Measurements from ENCODE around the gene ITIH5. TPM values are rescaled to one million over a fixed set of nuclear protein-coding genes. Genes with fewer than 3 reads are reported as not detected.

ITIH5 gene
- total and polyA plus RNA-seq, 9 of the 15 experiments (the other 6 are each of a cell fraction or from before 2014, with no cell fraction given), result 0.52 to 4.5 (median 2.6) TPM

DNA sequence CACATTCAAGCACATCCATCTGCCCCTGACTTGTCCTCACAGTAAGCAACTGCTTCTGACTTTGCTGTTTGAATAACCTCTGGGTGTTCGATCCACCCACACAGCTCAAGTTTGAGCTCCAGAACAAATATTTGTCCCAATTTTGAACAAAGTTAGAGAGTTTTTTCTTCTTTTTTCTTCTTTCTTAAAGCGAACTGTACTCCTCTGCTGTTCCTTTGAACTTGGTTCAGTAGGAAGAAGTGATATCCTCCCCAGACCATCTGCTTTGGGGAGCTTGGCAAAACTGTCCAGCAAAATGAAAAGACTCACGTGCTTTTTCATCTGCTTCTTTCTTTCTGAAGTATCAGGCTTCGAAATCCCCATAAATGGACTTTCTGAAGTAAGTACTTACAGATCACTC lies 36.4 kb upstream of the ITIH5 start, which contains the start of gene ITIH2:
Gene ITIH2, plus strand, starts transcription at position 177 of the 400 bp plus-strand sequence. Its CDS starts 119 bp downstream, at position 296.
- TF ChIP-seq, protein P1, sequence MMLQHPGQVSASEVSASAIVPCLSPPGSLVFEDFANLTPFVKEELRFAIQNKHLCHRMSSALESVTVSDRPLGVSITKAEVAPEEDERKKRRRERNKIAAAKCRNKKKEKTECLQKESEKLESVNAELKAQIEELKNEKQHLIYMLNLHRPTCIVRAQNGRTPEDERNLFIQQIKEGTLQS (IDR thresholded peaks at IDR 0.05), result no peak
- TF ChIP-seq, protein P1 (CRISPR knock-in tag; conservative IDR thresholded peaks at IDR 0.05), result no peak
- TF ChIP-seq ZNF197 (CRISPR knock-in tag; IDR thresholded peaks at IDR 0.05; ENCODE audit: low read depth) (no peak), CBFB (CRISPR knock-in tag; IDR thresholded peaks at IDR 0.05) (no peak), PRPF4 (IDR thresholded peaks at IDR 0.05; ENCODE audit: insufficient read depth, low read depth, low read length, poor library complexity, severe bottlenecking) (no peak), ZNF507 (tag; conservative IDR thresholded peaks at IDR 0.05) (no peak), ZFP30 (CRISPR knock-in tag; IDR thresholded peaks at IDR 0.05; ENCODE audit: borderline replicate concordance) (no peak), MEIS2 (IDR thresholded peaks at IDR 0.05; ENCODE audit: partially characterized antibody) (no peak), PHB2 (IDR thresholded peaks at IDR 0.05; ENCODE audit: low read depth) (no peak), FOSL1 (tag; conservative IDR thresholded peaks at IDR 0.05) (no peak)
- TF ChIP-seq, protein P2, sequence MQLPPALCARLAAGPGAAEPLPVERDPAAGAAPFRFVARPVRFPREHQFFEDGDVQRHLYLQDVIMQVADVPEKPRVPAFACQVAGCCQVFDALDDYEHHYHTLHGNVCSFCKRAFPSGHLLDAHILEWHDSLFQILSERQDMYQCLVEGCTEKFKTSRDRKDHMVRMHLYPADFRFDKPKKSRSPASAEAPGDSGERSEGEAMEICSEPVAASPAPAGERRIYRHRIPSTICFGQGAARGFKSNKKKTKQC (CRISPR knock-in tag; IDR thresholded peaks at IDR 0.05), result no peak
- TF ChIP-seq, protein P3, sequence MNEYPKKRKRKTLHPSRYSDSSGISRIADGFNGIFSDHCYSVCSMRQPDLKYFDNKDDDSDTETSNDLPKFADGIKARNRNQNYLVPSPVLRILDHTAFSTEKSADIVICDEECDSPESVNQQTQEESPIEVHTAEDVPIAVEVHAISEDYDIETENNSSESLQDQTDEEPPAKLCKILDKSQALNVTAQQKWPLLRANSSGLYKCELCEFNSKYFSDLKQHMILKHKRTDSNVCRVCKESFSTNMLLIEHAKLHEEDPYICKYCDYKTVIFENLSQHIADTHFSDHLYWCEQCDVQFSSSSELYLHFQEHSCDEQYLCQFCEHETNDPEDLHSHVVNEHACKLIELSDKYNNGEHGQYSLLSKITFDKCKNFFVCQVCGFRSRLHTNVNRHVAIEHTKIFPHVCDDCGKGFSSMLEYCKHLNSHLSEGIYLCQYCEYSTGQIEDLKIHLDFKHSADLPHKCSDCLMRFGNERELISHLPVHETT (CRISPR knock-in tag; conservative IDR thresholded peaks at IDR 0.05 in 1 of 2, IDR thresholded peaks at IDR 0.05 in 1 of 2), result no peak
- TF ChIP-seq, protein P4, sequence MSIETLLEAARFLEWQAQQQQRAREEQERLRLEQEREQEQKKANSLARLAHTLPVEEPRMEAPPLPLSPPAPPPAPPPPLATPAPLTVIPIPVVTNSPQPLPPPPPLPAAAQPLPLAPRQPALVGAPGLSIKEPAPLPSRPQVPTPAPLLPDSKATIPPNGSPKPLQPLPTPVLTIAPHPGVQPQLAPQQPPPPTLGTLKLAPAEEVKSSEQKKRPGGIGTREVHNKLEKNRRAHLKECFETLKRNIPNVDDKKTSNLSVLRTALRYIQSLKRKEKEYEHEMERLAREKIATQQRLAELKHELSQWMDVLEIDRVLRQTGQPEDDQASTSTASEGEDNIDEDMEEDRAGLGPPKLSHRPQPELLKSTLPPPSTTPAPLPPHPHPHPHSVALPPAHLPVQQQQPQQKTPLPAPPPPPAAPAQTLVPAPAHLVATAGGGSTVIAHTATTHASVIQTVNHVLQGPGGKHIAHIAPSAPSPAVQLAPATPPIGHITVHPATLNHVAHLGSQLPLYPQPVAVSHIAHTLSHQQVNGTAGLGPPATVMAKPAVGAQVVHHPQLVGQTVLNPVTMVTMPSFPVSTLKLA (conservative IDR thresholded peaks at IDR 0.05), result no peak
- in situ Hi-C loops (cut with MboI), result no loop called here

More for the DNA sequence above, 36.4 kb upstream of the ITIH5 start, which contains the start of gene ITIH2:
- H3K79me2 ChIP-seq (ENCODE audit: control insufficient read depth, insufficient read depth, low read length), result no peaks in the 10 kb centered on the region
- POLR2A ChIA-PET, result no interaction called here
- H3K36me3 ChIP-seq (ENCODE audit: control insufficient read depth, insufficient read depth, low read length), result no peaks in the 10 kb centered on the region
- no peaks in the 10 kb centered on the region for H3K9me1 ChIP-seq (ENCODE audit: control insufficient read depth, insufficient read depth, low read length)
- H3K4me1 ChIP-seq (replicated peaks in 1 of 2; ENCODE audit: control insufficient read depth in 2 of 2, insufficient read depth in 2 of 2, low read length in 2 of 2), result no peaks in the 10 kb centered on the region
- peaks cover 7 to 23% of the 10 kb centered on the region in 2 experiments; a peak in 4 of 5 replicates for H3K27me3 ChIP-seq (ENCODE audit: control insufficient read depth in 2 of 2, insufficient read depth in 2 of 2, low read length in 2 of 2)
- H3K9me3 ChIP-seq (replicated peaks; ENCODE audit: control insufficient read depth, insufficient read depth, low read depth, low read length), result no peaks in the 10 kb centered on the region
- no TSS peak for BruUV-seq (replicated peaks)
- no peak within 1 kb of the TSS for H3K4me3 ChIP-seq
- no peak within 1 kb of the TSS for H3K9ac ChIP-seq (ENCODE audit: insufficient read depth in 1 of 2, low read depth in 2 of 2, low read length in 2 of 2)
- H3K4me2 ChIP-seq (ENCODE audit: insufficient read depth, low read length), result no peak within 1 kb of the TSS
- H4K20me1 ChIP-seq (replicated peaks; ENCODE audit: control insufficient read depth, insufficient read depth, low read length), result no peaks in the 10 kb centered on the region
- intact Hi-C loops (cut with micrococcal nuclease), result no loop called here
- ATAC-seq (no peak), FAIRE-seq (no peak), DNase-seq (ENCODE audit: extremely low read depth in 1 of 4, low spot score in 3 of 4) (no peak)
- H2AFZ ChIP-seq (ENCODE audit: low read depth, low read length), result no peak within 1 kb of the TSS
- H3K27ac ChIP-seq (ENCODE audit: extremely low read depth, low read depth, low read length), result no peak within 1 kb of the TSS
- 0% methylated on average over 4 of the region's 4 CpGs for WGBS (ENCODE audit: insufficient coverage, low coverage, missing lambda C conversion rate)
- CTCF ChIA-PET (ENCODE audit: low intra/inter-chr PET ratio), result no interaction called here
